ENCODE data around the gene MFRP. TPM values are rescaled to one million over a fixed set of nuclear protein-coding genes. Genes with fewer than 3 reads are reported as not detected.

MFRP gene
- total RNA-seq, 1 donor, result not detected

DNA sequence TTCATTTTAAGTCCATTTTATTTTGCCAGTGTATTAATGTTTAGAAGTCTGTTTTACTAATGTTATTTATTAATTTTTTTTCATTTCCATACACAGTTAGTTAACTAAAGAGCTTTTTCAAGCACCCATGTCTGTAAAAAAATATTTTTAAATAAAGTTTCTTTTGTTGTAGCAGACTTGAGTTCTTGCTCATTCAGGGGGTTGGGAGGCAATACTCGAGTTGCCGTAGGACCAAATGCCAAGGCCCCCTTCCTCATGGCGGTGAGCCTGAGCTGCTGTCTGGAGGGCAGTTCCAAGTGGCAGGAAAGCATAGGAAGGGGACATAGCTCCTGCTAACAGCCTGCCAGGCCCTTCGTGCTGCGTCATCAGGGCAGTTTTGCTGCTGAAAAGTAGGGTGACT, 38.5 kb downstream of the MFRP start:
- H3K4me3 ChIP-seq (ENCODE audit: low read depth, low read length), result no peak overlapping the region
- TF ChIP-seq, protein P1, sequence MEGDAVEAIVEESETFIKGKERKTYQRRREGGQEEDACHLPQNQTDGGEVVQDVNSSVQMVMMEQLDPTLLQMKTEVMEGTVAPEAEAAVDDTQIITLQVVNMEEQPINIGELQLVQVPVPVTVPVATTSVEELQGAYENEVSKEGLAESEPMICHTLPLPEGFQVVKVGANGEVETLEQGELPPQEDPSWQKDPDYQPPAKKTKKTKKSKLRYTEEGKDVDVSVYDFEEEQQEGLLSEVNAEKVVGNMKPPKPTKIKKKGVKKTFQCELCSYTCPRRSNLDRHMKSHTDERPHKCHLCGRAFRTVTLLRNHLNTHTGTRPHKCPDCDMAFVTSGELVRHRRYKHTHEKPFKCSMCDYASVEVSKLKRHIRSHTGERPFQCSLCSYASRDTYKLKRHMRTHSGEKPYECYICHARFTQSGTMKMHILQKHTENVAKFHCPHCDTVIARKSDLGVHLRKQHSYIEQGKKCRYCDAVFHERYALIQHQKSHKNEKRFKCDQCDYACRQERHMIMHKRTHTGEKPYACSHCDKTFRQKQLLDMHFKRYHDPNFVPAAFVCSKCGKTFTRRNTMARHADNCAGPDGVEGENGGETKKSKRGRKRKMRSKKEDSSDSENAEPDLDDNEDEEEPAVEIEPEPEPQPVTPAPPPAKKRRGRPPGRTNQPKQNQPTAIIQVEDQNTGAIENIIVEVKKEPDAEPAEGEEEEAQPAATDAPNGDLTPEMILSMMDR (IDR thresholded peaks at IDR 0.05; ENCODE audit: insufficient read depth, low read depth, low read length), result no peak

DNA sequence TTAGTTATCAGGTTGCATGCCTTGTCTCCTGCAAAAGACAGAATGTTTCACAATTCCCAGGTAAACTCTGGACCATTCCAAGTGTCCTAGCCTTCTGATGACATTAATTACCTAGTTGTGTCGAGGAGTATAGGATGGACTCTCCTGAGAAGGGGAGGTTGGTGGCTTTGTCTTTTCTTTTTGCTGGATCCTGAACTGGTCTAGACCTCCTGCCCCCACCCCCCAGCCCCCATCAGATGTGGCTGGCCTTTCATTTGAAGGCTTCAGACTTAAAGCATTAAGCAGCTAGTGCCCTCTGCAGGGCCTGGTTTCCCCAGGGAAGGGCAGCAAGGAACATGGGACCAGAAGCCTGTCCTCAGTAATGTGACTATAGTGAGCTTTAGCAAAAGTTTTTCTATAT, 39.3 kb downstream of the MFRP start:
- TF ChIP-seq, protein P1 (IDR thresholded peaks at IDR 0.05; ENCODE audit: insufficient read depth, low read depth, low read length), result no peak
- DNase-seq (ENCODE audit: low read depth), result no peak
- no peak overlapping the region for H3K4me3 ChIP-seq (ENCODE audit: low read depth, low read length)

More for the DNA sequence above, 38.5 kb downstream of the MFRP start:
- no peak for DNase-seq (ENCODE audit: low read depth)

DNA sequence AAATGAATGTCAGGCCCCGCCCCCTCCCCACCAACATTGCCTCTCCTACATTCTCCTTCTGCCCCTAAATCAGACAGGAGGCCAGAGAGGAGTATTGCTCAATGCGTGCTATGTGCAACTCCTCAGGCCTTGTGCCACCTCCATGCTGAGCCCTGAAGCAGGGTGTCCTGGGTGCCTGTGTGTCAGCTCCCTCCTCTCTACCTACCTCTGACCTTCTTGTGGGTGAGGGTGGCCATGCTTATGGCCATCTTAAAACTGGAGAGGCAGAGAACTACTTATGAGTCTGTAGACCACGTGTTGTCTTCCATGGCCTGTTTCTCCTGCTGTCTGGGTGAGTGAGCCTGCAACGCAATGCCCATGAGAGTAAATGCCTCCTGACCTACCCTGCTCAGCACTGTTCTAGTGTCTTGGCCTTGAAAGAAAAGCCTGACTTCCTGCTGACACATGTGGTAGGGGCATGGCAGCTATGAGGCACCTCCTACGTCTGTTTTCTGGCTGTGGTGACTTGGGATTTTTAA, 40.1 kb downstream of the MFRP start:
- peak; percentile 68 for DNase-seq (ENCODE audit: low read depth)
- no peak overlapping the region for H3K4me3 ChIP-seq (ENCODE audit: low read depth, low read length)
- TF ChIP-seq, protein P1 (IDR thresholded peaks at IDR 0.05; ENCODE audit: insufficient read depth, low read depth, low read length), result no peak

DNA sequence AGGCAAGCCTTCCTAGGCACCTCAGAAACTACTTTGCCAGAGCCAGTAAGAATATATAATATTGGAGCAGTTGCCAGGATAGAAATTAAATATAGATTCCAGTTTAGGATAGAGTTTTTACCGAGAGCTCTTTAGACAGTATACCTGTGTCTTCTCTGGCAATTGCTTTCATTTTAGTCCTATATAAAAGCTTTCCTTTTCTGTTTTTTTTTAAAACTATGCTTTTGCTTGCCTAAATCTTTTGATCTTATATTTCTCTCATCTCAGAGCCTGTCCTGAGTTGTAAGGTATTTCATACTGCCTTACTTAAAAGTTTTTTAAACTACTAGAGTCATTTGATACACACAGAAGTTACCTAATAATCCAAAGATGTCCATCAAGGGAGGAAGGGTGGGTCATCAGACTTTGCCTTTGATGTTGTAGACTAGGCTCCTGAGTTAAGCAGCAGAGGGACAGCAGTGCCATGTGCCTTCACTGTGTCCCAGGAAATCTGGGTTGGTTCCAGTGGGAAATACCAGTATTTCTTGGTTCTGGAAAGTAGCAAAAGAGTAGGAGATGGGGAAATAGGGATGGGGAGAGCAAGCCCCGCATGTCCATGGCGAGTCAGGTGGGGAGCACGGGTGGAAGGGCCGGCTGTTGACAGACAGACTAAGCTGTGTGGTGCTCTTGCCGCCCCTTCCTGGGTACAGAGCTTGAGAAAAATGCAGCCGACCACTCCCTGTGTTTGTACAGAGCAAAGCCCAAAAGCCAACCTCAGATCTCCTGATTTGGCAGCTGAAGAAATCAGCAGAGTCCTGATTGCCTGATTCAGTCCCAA, 40.7 kb downstream of the MFRP start:
- TF ChIP-seq, protein P1 (IDR thresholded peaks at IDR 0.05; ENCODE audit: insufficient read depth, low read depth, low read length), result no peak
- no peak for DNase-seq (ENCODE audit: low read depth)
- H3K4me3 ChIP-seq (ENCODE audit: low read depth, low read length), result no peak overlapping the region

DNA sequence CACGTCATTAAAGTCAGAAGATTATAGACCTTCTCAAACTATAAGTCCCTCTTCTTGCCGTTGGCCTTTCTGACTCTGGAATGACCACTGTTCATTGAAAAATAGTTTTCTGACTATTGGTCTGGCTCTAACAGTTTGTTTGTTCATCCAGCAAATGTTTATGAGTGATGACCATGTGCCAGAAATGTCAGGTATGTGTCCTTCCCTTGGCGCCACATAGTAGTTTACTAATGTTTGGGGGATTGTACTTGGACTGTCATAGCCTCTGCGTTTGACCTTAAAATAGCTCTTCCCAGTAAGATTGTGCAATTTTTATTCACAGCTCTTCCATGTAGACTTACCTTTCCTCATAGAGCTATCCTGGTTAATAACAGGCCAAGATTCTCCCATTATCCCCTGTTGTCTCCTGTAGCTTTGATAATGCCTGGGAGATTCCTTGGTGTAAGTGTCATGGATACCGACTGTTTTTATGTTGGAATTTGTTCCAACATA, 43.2 kb downstream of the MFRP start:
- no peak overlapping the region for H3K4me3 ChIP-seq (ENCODE audit: low read depth, low read length)
- no peak for DNase-seq (ENCODE audit: low read depth)
- TF ChIP-seq, protein P1 (IDR thresholded peaks at IDR 0.05; ENCODE audit: insufficient read depth, low read depth, low read length), result no peak

DNA sequence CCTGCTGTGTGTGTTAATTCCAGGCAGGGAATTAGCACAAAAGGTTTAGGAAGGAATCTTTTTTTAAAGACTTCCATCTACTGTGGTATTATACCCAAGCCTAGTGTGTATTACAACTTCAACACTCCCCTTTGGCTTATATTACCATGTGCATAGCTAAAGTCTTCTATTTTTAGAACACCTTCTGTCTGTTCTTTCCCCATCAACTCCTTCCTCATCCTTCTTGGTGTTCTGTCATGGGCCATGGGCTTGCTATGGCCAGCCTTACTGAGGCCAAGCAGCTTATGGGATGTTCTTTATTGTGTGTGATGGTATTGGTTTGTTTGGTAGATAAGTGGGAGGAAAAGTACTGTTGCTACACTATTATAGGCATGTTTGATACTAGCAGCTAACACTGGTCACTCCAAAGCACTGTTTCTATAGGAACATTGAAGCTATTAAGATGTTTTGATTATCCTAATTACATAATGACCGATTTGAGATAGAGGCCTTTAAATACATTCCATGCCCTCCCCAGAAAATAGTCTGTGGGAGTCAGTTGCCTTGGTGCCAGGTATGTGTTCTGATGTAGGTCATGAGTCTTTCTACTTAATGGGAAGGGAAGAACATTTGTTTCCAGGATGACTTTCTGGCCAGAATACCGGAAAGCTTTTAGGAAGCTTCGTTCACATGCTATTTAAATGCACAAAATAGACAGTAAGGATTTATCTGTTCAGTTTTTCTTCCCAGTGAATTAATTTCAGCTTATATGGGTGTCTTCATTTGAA, 46.1 kb downstream of the MFRP start:
- no peak for DNase-seq (ENCODE audit: low read depth)
- no peak overlapping the region for H3K4me3 ChIP-seq (ENCODE audit: low read depth, low read length)
- TF ChIP-seq, protein P1 (IDR thresholded peaks at IDR 0.05; ENCODE audit: insufficient read depth, low read depth, low read length), result no peak
